GM10266 (cell line): ENCODE data around the gene PCDHGA3.
"Not testable (repeated sequence)": the region's sequence is repeated elsewhere in the genome, so short reads cannot be mapped to it uniquely, and the experiment has no call there.

Experiments used
- DNase-seq: peaks from one replicate; pipeline ENCODE4 v3.0.0; 2012; ENCODE audit errors: extremely low spot score
- TF ChIP-seq, protein P1 (sequence below): IDR thresholded peaks from 2 replicates; pipeline ENCODE4 v1.5.1; 2012; ENCODE audit warnings: mild to moderate bottlenecking, low read depth; ENCODE audit not compliant: control insufficient read depth, insufficient read depth; ENCODE audit errors: missing control alignments

Gene PCDHGA3

DNA sequence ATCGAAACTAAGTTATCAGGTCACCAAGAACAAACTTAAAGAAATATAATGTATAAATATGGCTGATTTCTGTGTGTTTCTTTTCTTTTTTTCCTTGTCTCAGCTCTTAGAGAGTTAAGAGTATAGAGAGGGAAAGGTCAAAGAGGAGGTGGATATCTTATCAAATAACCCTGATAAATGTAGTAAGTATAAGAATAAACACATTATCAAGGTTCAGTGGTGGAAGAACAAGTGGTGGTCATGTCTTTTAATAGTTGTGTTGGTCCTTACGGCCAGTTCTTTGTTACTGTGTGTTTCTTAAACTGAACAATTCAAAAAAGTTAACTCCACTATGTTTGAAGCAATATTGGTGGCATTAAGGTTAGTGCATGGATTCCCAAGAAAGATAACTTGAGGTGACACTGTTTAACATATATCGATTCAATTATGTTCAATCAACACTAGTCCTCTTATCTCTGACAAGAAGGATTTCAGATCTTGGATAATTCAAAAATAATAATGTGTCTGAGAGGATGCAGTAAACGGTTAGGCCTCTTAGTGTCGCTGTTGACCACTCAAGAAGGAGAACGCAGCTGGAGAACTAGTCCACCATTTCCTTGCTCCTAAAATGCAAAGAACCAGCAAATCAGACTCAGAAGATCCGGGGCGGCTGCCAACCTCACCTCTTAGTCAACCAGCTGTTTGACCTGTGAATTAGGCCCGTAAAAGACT is at the start of gene PCDHGA3:
TSS of gene PCDHGA3 (plus strand) at position 588 of the 711 bp plus-strand sequence. CDS start 205 bp downstream, outside the sequence.
- DNase-seq, result peak; percentile 65
- TF ChIP-seq, protein P1, sequence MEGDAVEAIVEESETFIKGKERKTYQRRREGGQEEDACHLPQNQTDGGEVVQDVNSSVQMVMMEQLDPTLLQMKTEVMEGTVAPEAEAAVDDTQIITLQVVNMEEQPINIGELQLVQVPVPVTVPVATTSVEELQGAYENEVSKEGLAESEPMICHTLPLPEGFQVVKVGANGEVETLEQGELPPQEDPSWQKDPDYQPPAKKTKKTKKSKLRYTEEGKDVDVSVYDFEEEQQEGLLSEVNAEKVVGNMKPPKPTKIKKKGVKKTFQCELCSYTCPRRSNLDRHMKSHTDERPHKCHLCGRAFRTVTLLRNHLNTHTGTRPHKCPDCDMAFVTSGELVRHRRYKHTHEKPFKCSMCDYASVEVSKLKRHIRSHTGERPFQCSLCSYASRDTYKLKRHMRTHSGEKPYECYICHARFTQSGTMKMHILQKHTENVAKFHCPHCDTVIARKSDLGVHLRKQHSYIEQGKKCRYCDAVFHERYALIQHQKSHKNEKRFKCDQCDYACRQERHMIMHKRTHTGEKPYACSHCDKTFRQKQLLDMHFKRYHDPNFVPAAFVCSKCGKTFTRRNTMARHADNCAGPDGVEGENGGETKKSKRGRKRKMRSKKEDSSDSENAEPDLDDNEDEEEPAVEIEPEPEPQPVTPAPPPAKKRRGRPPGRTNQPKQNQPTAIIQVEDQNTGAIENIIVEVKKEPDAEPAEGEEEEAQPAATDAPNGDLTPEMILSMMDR, result peak; percentile 26

DNA sequence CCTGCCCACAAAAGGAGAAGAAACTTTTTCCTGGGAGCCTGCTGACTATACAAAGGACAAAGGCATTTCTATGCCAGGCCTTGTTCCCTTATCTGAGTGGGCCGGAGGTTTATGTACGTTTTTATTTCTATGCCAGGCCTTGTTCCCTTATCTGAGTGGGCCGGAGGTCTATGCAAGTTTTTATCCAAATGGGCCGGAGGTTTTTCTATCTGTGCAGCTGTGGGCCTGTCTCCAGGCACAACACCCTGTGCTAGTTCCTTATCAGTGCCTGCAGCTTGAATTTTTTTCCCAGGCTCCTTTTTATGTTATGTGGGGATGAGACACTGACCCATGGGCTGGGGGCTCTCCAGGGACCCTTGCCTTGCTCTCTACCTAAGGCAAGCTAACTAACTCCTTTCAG is 45.3 kb upstream of the PCDHGA3 start:
- TF ChIP-seq, protein P1, result no peak

GRCh38 chr5:141303756-141304155 is 39.9 kb upstream of the PCDHGA3 start, which contains the start of gene SLC25A2:
SLC25A2 (minus strand) TSS chr5:141304049; CDS start chr5:141303865, 184 bp downstream.
- DNase-seq, result no peak
- TF ChIP-seq, protein P1, result no peak

More for the DNA sequence above, 45.3 kb upstream of the PCDHGA3 start:
- DNase-seq, result no peak

DNA sequence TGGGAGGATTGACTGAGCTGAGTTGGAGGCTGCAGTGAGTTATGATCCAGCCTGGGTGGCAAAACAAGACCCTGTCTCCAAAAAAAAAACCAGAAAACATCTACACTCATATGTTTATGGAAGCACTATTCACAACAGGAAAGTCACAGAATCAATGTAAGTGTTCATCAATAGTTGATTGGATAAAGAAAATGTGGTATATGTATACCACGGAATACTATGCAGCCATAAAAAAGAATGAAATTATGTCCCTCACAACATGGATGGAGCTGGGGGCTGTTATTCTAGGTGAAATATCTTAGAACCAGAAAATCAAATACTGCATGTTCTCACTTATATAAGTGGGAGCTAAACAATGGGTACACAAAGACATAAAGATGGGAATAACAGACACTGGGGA is 37.0 kb upstream of the PCDHGA3 start:
- no peak for DNase-seq
- TF ChIP-seq, protein P1, result no peak

DNA sequence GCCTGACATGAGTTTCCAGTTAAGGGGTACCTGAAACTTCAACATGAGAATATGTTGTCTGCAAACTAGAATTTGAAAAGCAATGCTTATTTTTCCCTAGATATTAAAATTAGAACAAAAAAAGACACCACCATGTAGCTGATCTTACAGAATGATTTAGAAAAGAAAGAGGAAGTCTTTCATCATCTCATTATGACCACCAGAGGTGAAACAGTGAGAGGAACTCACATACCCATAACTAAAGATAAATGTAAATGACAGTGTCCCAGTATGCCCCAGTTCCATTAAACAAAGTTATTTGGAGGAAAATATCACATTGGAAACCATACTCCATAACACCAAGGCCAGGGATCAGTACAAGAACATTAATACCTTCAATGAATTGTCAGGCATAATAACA is 29.9 kb upstream of the PCDHGA3 start:
- TF ChIP-seq, protein P1, result no peak
- no peak for DNase-seq

GRCh38 chr5:141316963-141317362 is 26.7 kb upstream of the PCDHGA3 start:
- not testable (repeated sequence) for DNase-seq

DNA sequence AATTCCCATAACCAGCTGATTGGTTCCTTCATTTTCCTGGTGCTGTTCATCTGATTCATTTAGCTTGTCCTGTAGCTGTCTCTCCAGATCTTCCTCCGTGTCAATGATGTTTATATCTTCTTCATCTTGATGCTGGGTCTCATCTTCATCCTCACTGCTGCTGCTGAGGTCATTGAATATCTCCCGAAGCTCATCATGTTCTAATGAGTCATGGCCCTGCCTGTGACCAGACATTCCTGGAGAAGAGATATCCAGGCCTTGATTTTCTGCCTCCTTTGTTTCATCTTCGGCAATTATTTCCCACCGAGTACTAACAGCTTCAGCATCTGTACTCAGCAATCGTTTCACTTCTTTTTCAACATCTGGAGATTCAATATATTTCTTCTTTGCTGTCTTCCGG is 24.4 kb upstream of the PCDHGA3 start:
- TF ChIP-seq, protein P1, result no peak
- no peak for DNase-seq

- DNase-seq, result no peak
- TF ChIP-seq, protein P1, result no peak
Measured at GRCh38 chr5:141319699-141320098, 23.9 kb upstream of the PCDHGA3 start.
